GM18870 (cell line): ENCODE results near the gene CCSER1.
"Not testable (repeated sequence)": the region's sequence is repeated elsewhere in the genome, so short reads cannot be mapped to it uniquely, and the experiment has no call there.

ENCODE experiments used
- ATAC-seq: cut with Tn5 transposase; IDR thresholded peaks from one replicate; pipeline ENCODE4 v1.9.1; 2021; ENCODE audit warnings: moderate library complexity; ENCODE audit not compliant: unreplicated experiment

CCSER1 gene

DNA sequence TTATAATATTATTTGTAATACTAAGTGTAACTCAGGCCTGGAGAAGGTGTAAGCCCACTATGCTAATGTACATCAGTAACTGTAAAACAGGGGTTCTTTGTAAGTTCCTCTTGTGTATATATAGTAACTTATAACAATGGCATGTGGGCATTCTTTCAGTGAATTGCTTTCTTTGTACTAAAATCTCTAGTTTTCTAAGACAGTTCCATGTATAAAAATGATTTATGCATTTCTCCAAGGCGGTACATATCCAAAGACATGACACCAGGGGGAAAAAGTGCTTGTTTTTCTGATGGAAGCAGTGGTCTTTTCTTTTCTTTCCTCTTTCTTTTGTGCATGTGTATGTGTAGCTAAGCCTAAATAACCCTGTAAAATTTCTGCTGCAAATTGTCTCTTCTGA lies 1474.2 kb downstream of the CCSER1 start:
- ATAC-seq = no peak

DNA sequence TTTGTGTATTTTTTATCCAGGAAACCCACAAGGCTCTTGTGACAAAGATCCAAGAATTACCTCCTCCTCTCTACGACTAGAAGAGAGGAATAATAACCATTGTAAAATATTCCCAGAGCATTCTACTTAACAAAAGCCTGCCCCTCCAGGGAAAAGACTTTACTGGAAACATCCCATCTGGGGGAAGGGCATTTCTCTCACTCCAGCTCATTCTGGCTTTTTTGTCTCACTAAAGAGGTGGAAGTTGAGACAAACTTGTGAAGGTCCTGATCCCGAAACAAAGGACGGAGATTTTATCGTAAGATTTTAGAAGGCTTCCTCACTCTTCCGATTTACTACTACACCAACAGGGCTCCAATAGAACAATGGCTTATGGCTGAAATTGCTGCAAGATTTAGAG lies 1484.6 kb downstream of the CCSER1 start:
- no peak for ATAC-seq

DNA sequence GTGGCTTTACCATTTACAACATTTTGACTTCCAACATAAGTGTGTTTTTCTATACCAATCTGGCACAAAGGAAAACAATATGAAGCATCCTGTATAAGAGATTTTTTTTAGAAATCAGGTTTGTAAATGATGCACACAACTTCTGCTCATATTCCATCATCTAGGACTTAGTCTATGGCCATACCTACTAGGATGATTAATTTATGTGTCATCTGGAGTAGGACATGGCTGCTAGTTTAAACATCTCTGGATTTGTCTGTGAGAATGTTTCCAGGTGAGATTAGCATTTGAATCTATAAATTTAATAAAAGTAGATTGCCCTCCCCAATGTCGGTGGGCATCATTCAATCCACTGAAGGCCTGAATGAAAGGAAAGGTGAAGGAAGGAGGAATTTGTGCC lies 1493.8 kb downstream of the CCSER1 start:
- no peak for ATAC-seq

DNA sequence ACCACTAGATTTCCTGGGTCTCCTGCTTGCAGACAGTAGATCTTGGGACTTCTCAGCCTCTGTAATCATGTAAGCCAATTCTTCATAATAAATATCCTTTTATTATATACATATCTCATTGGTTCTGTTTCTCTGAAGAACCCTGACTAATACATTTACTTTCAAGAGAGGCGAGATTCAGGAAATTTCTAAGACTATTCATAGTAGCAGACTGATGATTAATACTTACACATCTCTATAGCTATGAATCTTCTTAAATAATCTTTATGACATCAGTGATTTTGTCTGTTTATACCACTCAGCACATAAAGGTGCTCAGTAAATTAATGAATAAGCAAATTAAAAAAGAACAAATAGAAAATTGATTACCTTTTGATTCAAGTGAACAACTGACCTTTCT lies 1494.3 kb downstream of the CCSER1 start:
- ATAC-seq = no peak

DNA sequence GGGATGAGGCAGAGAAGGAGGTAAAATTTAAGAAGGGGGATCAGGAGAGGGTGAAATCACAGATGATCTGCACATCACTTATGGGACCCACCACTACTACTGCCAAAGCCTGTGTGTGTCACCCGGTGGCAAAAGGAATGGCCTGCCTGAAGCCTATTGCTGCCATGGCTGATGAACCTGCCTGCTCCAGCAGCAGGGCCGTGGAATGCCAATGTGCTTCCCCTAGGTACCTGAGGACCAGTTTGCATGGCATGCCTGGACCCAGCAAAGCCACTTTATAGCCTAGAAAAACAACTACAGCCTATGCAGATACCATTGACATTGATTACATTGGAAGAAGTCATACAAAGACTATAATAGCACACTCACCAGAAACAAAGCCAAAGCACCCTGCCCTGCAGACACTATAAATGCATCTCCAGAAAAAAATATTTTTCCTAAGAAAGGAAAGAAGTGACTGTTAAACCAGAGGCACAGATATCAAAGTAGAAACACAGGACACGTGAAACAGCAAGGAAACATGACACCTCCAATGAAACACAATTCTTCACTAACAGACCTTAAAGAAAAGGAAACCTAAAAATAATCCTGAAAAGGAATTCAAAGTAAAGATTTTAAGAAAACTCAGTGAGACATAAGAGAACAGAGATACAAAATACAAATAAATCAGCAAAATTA lies 1495.9 kb downstream of the CCSER1 start:
- no peak for ATAC-seq

DNA sequence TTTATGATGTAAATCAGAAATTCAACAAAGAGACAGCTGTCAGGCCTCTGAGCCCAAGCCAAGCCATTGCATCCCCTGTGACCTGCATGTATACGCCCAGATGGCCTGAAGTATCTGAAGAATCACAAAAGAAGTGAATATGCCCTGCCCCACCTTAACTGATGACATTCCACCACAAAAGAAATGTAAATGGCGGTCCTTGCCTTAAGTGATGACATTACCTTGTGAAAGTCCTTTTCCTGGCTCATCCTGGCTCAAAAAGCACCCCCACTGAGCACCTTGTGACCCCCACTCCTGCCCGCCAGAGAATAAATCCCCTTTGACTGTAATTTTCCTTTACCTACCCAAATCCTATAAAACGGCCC lies 1496.4 kb downstream of the CCSER1 start:
- ATAC-seq = not testable (repeated sequence)

DNA sequence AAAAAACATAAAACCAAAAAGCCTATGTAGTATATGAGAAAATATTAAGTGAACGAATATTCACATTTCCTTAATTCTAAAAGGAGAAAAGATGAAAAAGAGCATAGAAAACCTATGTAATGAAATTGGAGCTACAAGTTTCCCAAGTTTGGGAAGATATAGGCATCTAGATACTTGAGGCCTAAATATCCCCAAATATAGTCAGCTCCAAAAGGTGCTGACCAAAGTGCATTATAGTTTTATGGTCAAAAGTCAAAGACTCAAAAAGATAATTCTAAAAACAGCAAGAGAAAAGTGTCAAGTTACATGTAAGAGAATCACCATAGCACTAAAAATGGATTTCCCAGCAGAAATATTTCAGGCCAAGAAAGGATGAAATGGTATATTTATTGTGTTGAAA lies 1502.9 kb downstream of the CCSER1 start:
- no peak for ATAC-seq

DNA sequence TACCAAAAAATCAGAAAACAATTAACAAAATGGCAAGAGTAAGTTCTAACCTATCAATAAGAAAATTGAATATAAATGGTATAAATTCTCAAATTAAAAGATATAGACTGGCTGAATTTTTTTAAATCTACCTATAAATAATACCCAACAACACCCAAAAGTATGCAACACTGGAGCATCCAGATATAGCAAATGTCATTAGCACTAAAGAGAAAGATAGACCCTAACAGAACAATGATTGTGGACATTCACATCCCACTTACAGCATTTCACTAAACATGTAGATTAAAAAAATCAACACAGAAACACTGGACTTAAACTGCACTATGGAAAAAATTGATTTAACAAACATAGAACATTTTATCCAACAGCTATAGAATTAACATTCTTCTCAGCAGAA lies 1503.6 kb downstream of the CCSER1 start:
- no peak for ATAC-seq

DNA sequence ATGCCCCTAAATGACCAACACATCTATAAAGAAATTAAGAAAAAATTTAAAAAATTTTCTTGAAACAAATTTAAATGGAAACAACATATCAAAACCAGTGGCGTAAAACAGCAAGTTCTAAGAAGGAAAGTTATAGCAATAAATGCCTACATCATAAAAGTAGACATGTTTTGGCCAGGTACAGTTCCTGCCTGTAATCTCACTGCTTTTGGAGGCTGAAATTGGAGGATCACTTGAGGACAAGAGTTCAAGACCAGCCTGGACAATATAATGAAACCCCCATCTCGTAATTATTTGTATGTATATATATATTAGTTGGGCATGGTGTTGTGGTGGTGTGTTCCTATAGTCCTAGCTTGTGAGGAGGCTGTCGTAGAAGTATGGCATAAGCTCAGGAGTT lies 1504.1 kb downstream of the CCSER1 start:
- ATAC-seq = no peak

DNA sequence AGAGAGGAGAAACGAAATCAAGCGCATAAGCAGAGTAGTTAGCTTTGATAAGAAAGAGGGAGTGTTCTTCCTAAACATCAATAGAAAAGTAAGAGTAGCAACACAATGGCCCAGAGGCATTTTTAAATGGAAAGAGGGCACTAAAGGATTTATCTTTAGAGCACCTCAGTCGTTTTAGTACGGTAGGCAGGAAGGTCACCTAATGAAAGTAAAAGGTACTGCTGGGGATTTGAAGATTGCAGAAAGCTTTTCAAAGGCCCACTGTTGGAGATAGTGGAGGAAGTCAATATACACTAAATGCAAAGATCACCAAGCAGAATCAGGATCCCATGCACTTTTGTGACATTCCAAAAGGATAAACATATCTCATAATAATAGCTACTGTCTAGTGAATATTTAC lies 1508.9 kb downstream of the CCSER1 start:
- no peak for ATAC-seq
